Ovary (tissue), 9 donors: Measurements from ENCODE around the gene ARL6IP4. TPM values are rescaled to one million over a fixed set of nuclear protein-coding genes. Genes with fewer than 3 reads are reported as not detected.
A peak's percentile ranks its signal among the peaks of the same experiment; 100 is the strongest.

Experiments
- DNase-seq, 5 donors: peaks; one replicate each; pipeline ENCODE4 v3.0.0-alpha.2; 2019 to 2020
- H3K27ac ChIP-seq, 2 donors: fragments of 200-600 bp; one replicate each; pipeline versions ENCODE4 v1.5.1 to v1.8.0; 2019 to 2022
- H3K27me3 ChIP-seq: fragments of 200-600 bp; one replicate; pipeline ENCODE4 v1.8.0; 2022
- H3K36me3 ChIP-seq: fragments of 200-600 bp; sonication (generic); one replicate; pipeline ENCODE4 v1.5.1; 2019
- H3K4me1 ChIP-seq: one replicate; pipeline ENCODE4 v1.8.1; 2013; ENCODE audit warnings: mild to moderate bottlenecking, moderate library complexity; ENCODE audit not compliant: insufficient read depth
- H3K4me3 ChIP-seq: fragments of 200-600 bp; sonication (generic); one replicate; pipeline ENCODE4 v1.5.1; 2017
- H3K9me3 ChIP-seq, 2 donors: fragments of 200-600 bp in 1 of 2; sonication (generic) in 1 of 2; one replicate each; pipeline versions ENCODE4 v1.5.1 to v1.8.1; 2013 to 2019; ENCODE audit warnings: mild to moderate bottlenecking in 1 of 2, moderate library complexity in 1 of 2
- CTCF ChIP-seq, 3 donors: fragments of 450-650 bp in 2 of 3; fragments of 200-600 bp in 1 of 3; IDR thresholded peaks; one replicate each; pipeline versions ENCODE4 v1.5.1 to v1.8.0; 2016 to 2022; ENCODE audit warnings: antibody characterized with exemption in 3 of 3, mild to moderate bottlenecking in 1 of 3
- EP300 ChIP-seq: sonication (generic); formaldehyde crosslinking; IDR thresholded peaks from one replicate; pipeline ENCODE4 v1.6.1; 2017; ENCODE audit warnings: antibody characterized with exemption
- POLR2A ChIP-seq: fragments of 450-650 bp; IDR thresholded peaks from one replicate; pipeline ENCODE4 v1.6.1; 2017; ENCODE audit warnings: antibody characterized with exemption, mild to moderate bottlenecking, moderate library complexity
- WGBS, 3 donors: extraction: QIAGEN DNeasy Blood & Tissue Kit in 1 of 3; methylation state at CpG; one replicate each; pipeline versions ENCODE4 v1.1.5 to v1.1.7; 2013 to 2017; 5-methylcytosine and 5-hydroxymethylcytosine counted together
- intact Hi-C, 4 donors: fragments of 100-400 bp; cut with DNase I; formaldehyde crosslinking; loops; one replicate each; pipeline versions ENCODE4 v1.11.0 to v1.15.1; 2022 to 2023
- polyA plus RNA-seq, 2 donors: library from polyadenylated mRNA; stranded (reverse); fragments of 200-250 nt in 1 of 2; fragments of 350-450 nt in 1 of 2; fragmentation: Illumina TruSeq in 1 of 2; extraction: RNeasy Lipid Tissue Mini Kit (QIAGEN cat#74804) in 1 of 2; gene quantifications; one replicate each; pipeline ENCODE4 v1.2.3, GENCODE V29; 2013 to 2014
- total RNA-seq, 7 donors: library from RNA; depleted of rRNA in 2 of 7; stranded (reverse); fragments of >200 nt in 2 of 7; fragmentation: NEBNext Ultra II Directional in 3 of 7; extraction: Animal tissue kit (Norgen Biotek cat#: 25700) in 3 of 7; gene quantifications; one replicate each; pipeline versions ENCODE4 v1.1.0 to v1.2.4, GENCODE V29; 2016 to 2023
- donor health status: DM: no; HTN: no; CAD: no; lungs with moderate emphysema.
- donor health status: DM: no; HTN: no; CAD: no.
- donor health status: Bipolar disorder and iron deficiency.
- donor health status: DM: yes; HTN: yes; CAD: no.
- donor health status: DM: no; HTN: no; CAD: no.
- donor health status: DM: yes; HTN: yes; CAD: no.

ARL6IP4 gene
- total and polyA plus RNA-seq, 9 donors: 65.4 to 313 (median 192) TPM

- 76 to 87% (median 83%) methylated on average over 7 to 8 of the region's 8 CpGs for WGBS, 3 donors
- Histone ChIP-seq H3K36me3 (no peaks in the 10 kb centered on the region), H3K27me3 (no peaks in the 10 kb centered on the region), H3K4me1 (no peaks in the 10 kb centered on the region), H3K27ac (no peak overlapping the region), H3K4me3 (no peak overlapping the region), H3K9me3 (no peaks in the 10 kb centered on the region)
- DNase-seq: no peak
- TF ChIP-seq CTCF (IDR thresholded peaks at IDR 0.05): no peak
- TF ChIP-seq POLR2A: no peak
- TF ChIP-seq EP300: no peak
- intact Hi-C loops: loop anchor here in 3 of 4 donors (5.0 to 10.0 kb wide), 2 partner anchors 87 to 155 kb away; no protein-coding TSS in a partner anchor
Measured at GRCh38 chr12:122949405-122949804, 31.1 kb upstream of the ARL6IP4 start.

- H3K9me3 ChIP-seq: no peaks in the 10 kb centered on the region
- H3K27ac ChIP-seq: no peak overlapping the region
- H3K4me1 ChIP-seq: no peaks in the 10 kb centered on the region
- no peaks in the 10 kb centered on the region for H3K36me3 ChIP-seq
- no peak overlapping the region for H3K4me3 ChIP-seq
- 87 to 94% (median 89%) methylated on average over 27 of the region's 27 CpGs for WGBS, 3 donors
- H3K27me3 ChIP-seq: no peaks in the 10 kb centered on the region
- intact Hi-C loops: loop anchor here (5.0 to 10.0 kb wide), 2 partner anchors 88 to 155 kb away; no protein-coding TSS in a partner anchor
- no peak for DNase-seq
- TF ChIP-seq CTCF (IDR thresholded peaks at IDR 0.05): no peak
- TF ChIP-seq EP300: no peak
- TF ChIP-seq POLR2A: no peak
Measured at GRCh38 chr12:122949816-122950675, 30.4 kb upstream of the ARL6IP4 start.

- no peaks in the 10 kb centered on the region for H3K27me3 ChIP-seq
- H3K27ac ChIP-seq: no peak overlapping the region
- no peak for DNase-seq
- WGBS, 3 donors: 89 to 93% (median 92%) methylated on average over 9 of the region's 9 CpGs
- no peaks in the 10 kb centered on the region for H3K36me3 ChIP-seq
- H3K4me1 ChIP-seq: no peaks in the 10 kb centered on the region
- intact Hi-C loops: loop anchor here in 2 of 4 donors (5.0 to 10.0 kb wide), 2 partner anchors 89 to 157 kb away; no protein-coding TSS in a partner anchor
- H3K4me3 ChIP-seq: no peak overlapping the region
- no peaks in the 10 kb centered on the region for H3K9me3 ChIP-seq
- TF ChIP-seq CTCF (IDR thresholded peaks at IDR 0.05): no peak
- TF ChIP-seq POLR2A: no peak
- TF ChIP-seq EP300: no peak
Measured at GRCh38 chr12:122951406-122951805, 29.1 kb upstream of the ARL6IP4 start.

- H3K4me1 ChIP-seq: no peaks in the 10 kb centered on the region
- H3K4me3 ChIP-seq: no peak overlapping the region
- 73 to 76% (median 75%) methylated on average over 12 of the region's 12 CpGs for WGBS, 3 donors
- intact Hi-C loops: loop anchor here in 3 of 4 donors (2.0 to 10.0 kb wide), 3 partner anchors 90 to 157 kb away; no protein-coding TSS in a partner anchor
- H3K36me3 ChIP-seq: no peaks in the 10 kb centered on the region
- peak; percentile 52 to 77 (median 67) for DNase-seq
- TF ChIP-seq EP300 (no peak), CTCF (IDR thresholded peaks at IDR 0.05) (peak; percentile 55 to 63 (median 58))
- H3K27ac ChIP-seq: no peak overlapping the region
- H3K27me3 ChIP-seq: no peaks in the 10 kb centered on the region
- no peaks in the 10 kb centered on the region for H3K9me3 ChIP-seq
Measured at GRCh38 chr12:122951979-122952892, 28.2 kb upstream of the ARL6IP4 start.
